Mesenchymal stem cell (in vitro differentiated cells and primary cell): ENCODE results near the gene ELMO1.

Experiments used
- DNase-seq: peaks from one replicate; pipeline ENCODE4 v3.0.0-alpha.2; 2013
- H2AFZ ChIP-seq: one replicate; pipeline ENCODE4 v1.6.1; 2013; ENCODE audit warnings: low read depth, mild to moderate bottlenecking, control low read depth, inconsistent platforms, low read length, moderate library complexity
- H2AK5ac ChIP-seq: 2 replicates; pipeline ENCODE4 v1.6.1; 2013; ENCODE audit warnings: low read length, moderate library complexity, mild to moderate bottlenecking, inconsistent platforms; ENCODE audit not compliant: severe bottlenecking
- H2BK120ac ChIP-seq: one replicate; pipeline ENCODE4 v1.6.1; 2013; ENCODE audit warnings: low read depth, mild to moderate bottlenecking, inconsistent platforms, low read length, moderate library complexity
- H2BK12ac ChIP-seq, 2 experiments: one replicate each; pipeline ENCODE4 v1.6.1; 2013; ENCODE audit warnings: inconsistent platforms in 2 of 2, low read length in 2 of 2, mild to moderate bottlenecking in 2 of 2, moderate library complexity in 2 of 2, control low read depth in 1 of 2
- H2BK15ac ChIP-seq: one replicate; pipeline ENCODE4 v1.6.1; 2013; ENCODE audit warnings: mild to moderate bottlenecking, low read depth, inconsistent platforms; ENCODE audit not compliant: poor library complexity, severe bottlenecking
- H2BK5ac ChIP-seq: 2 replicates; pipeline ENCODE4 v1.6.1; 2013; ENCODE audit warnings: low read depth, mild to moderate bottlenecking, low read length, control low read depth, inconsistent platforms; ENCODE audit not compliant: poor library complexity, severe bottlenecking
- H3K14ac ChIP-seq, 2 experiments: one replicate each; pipeline ENCODE4 v1.6.1; 2013; ENCODE audit warnings: inconsistent platforms in 2 of 2, low read length in 2 of 2, control low read depth in 1 of 2, mild to moderate bottlenecking in 1 of 2, moderate library complexity in 1 of 2
- H3K18ac ChIP-seq, 2 experiments: one replicate each; pipeline ENCODE4 v1.6.1; 2013; ENCODE audit warnings: inconsistent platforms in 2 of 2, low read length in 2 of 2, control low read depth in 1 of 2, low read depth in 1 of 2, mild to moderate bottlenecking in 1 of 2
- H3K23ac ChIP-seq, 2 experiments: one replicate each; pipeline ENCODE4 v1.6.1; 2013; ENCODE audit warnings: inconsistent platforms in 2 of 2, low read length in 2 of 2, mild to moderate bottlenecking in 2 of 2, moderate library complexity in 2 of 2, control low read depth in 1 of 2
- H3K27ac ChIP-seq: 2 replicates; pipeline ENCODE4 v1.5.1; 2013; ENCODE audit warnings: mild to moderate bottlenecking, moderate library complexity, low read length, control low read depth, inconsistent platforms; ENCODE audit not compliant: poor library complexity, severe bottlenecking
- H3K27me3 ChIP-seq, 2 experiments: 2 replicates each; pipeline versions ENCODE4 v1.6.1 to v1.7.0; 2013; ENCODE audit warnings: low read length in 2 of 2, mild to moderate bottlenecking in 2 of 2, moderate library complexity in 2 of 2, control low read depth in 1 of 2, inconsistent platforms in 1 of 2; ENCODE audit not compliant: control insufficient read depth in 1 of 2, insufficient read depth in 1 of 2
- H3K36me3 ChIP-seq, 2 experiments: 2 replicates each; pipeline versions ENCODE4 v1.6.1 to v1.7.0; 2013; ENCODE audit warnings: low read length in 2 of 2, control low read depth in 1 of 2, inconsistent platforms in 1 of 2, low read depth in 1 of 2, mild to moderate bottlenecking in 1 of 2; ENCODE audit not compliant: insufficient read depth in 2 of 2, control insufficient read depth in 1 of 2
- H3K4ac ChIP-seq, 2 experiments: one replicate each; pipeline ENCODE4 v1.6.1; 2013; ENCODE audit warnings: inconsistent platforms in 2 of 2, low read length in 2 of 2, mild to moderate bottlenecking in 2 of 2, moderate library complexity in 2 of 2, control low read depth in 1 of 2, low read depth in 1 of 2
- H3K4me1 ChIP-seq: 2 replicates; pipeline ENCODE4 v1.6.1; 2013; ENCODE audit warnings: low read depth, low read length, control low read depth; ENCODE audit not compliant: control insufficient read depth, insufficient read depth
- H3K4me2 ChIP-seq: 2 replicates; pipeline ENCODE4 v1.6.1; 2013; ENCODE audit warnings: low read length, mild to moderate bottlenecking, inconsistent platforms; ENCODE audit not compliant: poor library complexity, severe bottlenecking
- H3K4me3 ChIP-seq, 2 experiments: 2 replicates each; pipeline versions ENCODE4 v1.5.1 to v1.7.0; 2013; ENCODE audit warnings: low read length in 2 of 2, mild to moderate bottlenecking in 2 of 2, control low read depth in 1 of 2, low read depth in 1 of 2; ENCODE audit not compliant: insufficient read depth in 1 of 2
- H3K79me1 ChIP-seq: replicated peaks from 2 replicates; pipeline ENCODE4 v1.6.1; 2013; ENCODE audit warnings: mild to moderate bottlenecking, control low read depth, low read length, inconsistent platforms; ENCODE audit not compliant: poor library complexity, severe bottlenecking
- H3K9ac ChIP-seq: 2 replicates; pipeline ENCODE4 v1.7.0; 2013; ENCODE audit warnings: mild to moderate bottlenecking, low read length, moderate library complexity
- H3K9me3 ChIP-seq: 2 replicates; pipeline ENCODE4 v1.7.0; 2013; ENCODE audit warnings: mild to moderate bottlenecking, low read length; ENCODE audit not compliant: control insufficient read depth
- H4K8ac ChIP-seq: one replicate; pipeline ENCODE4 v1.6.1; 2013; ENCODE audit warnings: inconsistent platforms, mild to moderate bottlenecking, low read length, moderate library complexity
- H4K91ac ChIP-seq: one replicate; pipeline ENCODE4 v1.6.1; 2013; ENCODE audit warnings: mild to moderate bottlenecking, low read length, inconsistent platforms
- WGBS: methylation state at CpG from one replicate; pipeline ENCODE4 v1.1.7; 2013; ENCODE audit warnings: mixed read lengths; 5-methylcytosine and 5-hydroxymethylcytosine counted together

Gene ELMO1

DNA sequence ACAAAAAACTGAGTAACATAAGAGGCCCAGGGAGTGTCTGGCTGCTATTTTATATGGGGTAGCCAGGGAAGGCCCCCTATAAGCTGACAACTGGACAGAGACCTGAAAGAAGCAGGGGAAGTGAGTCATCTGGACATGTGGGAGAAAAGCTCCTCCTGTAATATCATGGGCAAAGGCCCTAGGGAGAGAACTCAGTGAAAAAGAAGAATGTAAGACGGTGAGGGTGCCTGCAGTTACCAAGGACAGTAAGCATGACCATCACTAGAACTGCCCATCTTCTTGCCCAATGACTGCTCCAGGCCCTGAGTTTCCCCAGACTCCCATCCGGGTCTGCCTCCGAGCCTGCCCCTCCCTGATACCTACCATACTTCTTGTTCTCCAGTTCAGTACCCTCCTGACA lies 2.3 kb downstream of the ELMO1 start:
- no peak overlapping the region for H2BK15ac ChIP-seq
- H2AFZ ChIP-seq, result no peak overlapping the region
- no peaks in the 10 kb centered on the region for H3K9me3 ChIP-seq
- H3K14ac ChIP-seq, result no peak overlapping the region
- H4K91ac ChIP-seq, result no peak overlapping the region
- H3K4me3 ChIP-seq, result no peak overlapping the region
- H3K27ac ChIP-seq, result no peak overlapping the region
- no peaks in the 10 kb centered on the region for H3K36me3 ChIP-seq
- H3K4me2 ChIP-seq, result no peak overlapping the region
- no peak overlapping the region for H2BK12ac ChIP-seq
- WGBS, result 77% methylated on average over 3 of the region's 3 CpGs
- H3K79me1 ChIP-seq, result no peaks in the 10 kb centered on the region
- H4K8ac ChIP-seq, result no peak overlapping the region
- DNase-seq, result no peak
- no peak overlapping the region for H3K18ac ChIP-seq
- no peak overlapping the region for H3K9ac ChIP-seq
- no peak overlapping the region for H2BK5ac ChIP-seq
- H3K23ac ChIP-seq, result no peak overlapping the region
- H3K4ac ChIP-seq, result no peak overlapping the region
- no peak overlapping the region for H2BK120ac ChIP-seq
- H3K4me1 ChIP-seq, result peaks cover 17% of the 10 kb centered on the region
- peaks cover 35 to 40% of the 10 kb centered on the region in 2 experiments for H3K27me3 ChIP-seq
- H2AK5ac ChIP-seq, result no peak overlapping the region

DNA sequence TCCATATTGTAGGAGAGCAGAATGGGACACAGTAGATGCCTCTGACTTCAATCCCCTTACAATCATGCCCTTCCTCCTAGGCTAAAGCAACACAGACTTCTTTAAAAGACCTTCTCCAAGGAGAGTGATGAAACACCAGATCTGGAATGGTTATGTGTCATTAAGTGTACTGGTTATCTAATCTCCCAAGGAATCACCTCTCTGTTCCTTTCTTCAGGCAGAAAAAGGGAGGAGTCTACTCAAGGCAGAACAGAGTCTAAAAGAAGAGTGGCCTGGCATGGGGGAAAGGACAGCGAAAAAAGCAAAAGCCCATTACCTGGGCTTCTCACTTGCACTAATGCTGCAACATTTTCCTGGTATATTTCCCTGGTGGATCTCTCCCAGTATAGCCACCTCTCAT lies 2.9 kb downstream of the ELMO1 start:
- Histone ChIP-seq H2BK120ac (no peak overlapping the region), H2BK12ac (no peak overlapping the region), H4K8ac (no peak overlapping the region), H2BK5ac (no peak overlapping the region), H3K4me3 (no peak overlapping the region), H3K79me1 (no peaks in the 10 kb centered on the region), H3K4me1 (peaks cover 17% of the 10 kb centered on the region), H2AK5ac (no peak overlapping the region), H3K4ac (no peak overlapping the region), H3K27ac (no peak overlapping the region), H2AFZ (no peak overlapping the region), H3K18ac (no peak overlapping the region), H3K27me3 (peaks cover 29 to 40% of the 10 kb centered on the region in 2 experiments), H2BK15ac (no peak overlapping the region), H3K36me3 (no peaks in the 10 kb centered on the region), H3K14ac (no peak overlapping the region), H3K23ac (no peak overlapping the region), H3K9me3 (no peaks in the 10 kb centered on the region), H3K9ac (no peak overlapping the region), H3K4me2 (no peak overlapping the region), H4K91ac (no peak overlapping the region)
- 100% methylated on average over 1 of the region's 1 CpG for WGBS
- no peak for DNase-seq

DNA sequence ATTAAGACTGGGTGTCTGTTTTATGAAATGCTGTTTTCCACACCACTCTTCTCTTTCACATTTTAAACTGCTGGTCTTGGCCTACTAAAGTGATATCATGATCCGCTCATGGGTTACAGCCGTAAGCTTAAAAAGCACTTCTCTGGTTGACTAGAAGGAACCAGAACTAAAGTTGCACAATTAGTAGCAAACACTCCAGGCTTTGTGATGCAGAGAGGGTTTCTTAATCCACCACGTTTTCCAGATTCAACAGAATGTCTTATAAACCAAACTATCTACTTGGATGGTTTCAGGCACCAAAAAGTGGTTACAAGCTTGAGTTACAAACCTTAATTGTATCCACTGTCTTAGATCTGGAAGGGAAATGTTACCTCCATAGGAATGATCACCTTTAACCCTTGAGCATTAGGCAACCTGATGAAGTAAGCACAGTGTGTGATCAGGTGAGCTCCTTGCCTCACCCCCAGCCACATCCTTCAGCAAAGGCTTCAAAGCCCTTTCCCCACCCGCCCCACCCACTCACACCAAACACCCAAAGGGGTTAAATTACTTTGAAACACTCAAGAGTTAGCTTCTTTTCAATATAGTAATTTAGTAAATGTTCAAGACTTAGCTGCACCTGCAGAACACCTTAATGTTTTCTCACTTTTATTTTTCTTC lies 3.5 kb downstream of the ELMO1 start:
- H3K36me3 ChIP-seq, result no peaks in the 10 kb centered on the region
- H3K23ac ChIP-seq, result no peak overlapping the region
- 79% methylated on average over 3 of the region's 4 CpGs for WGBS
- no peak overlapping the region for H2BK5ac ChIP-seq
- no peak overlapping the region for H2AK5ac ChIP-seq
- H3K9me3 ChIP-seq, result no peaks in the 10 kb centered on the region
- peaks cover 23 to 37% of the 10 kb centered on the region in 2 experiments for H3K27me3 ChIP-seq
- H3K4me3 ChIP-seq, result no peak overlapping the region
- no peak overlapping the region for H2AFZ ChIP-seq
- no peak overlapping the region for H4K91ac ChIP-seq
- peaks cover 17% of the 10 kb centered on the region for H3K4me1 ChIP-seq
- H3K4ac ChIP-seq, result no peak overlapping the region
- H3K18ac ChIP-seq, result no peak overlapping the region
- no peak overlapping the region for H3K27ac ChIP-seq
- H2BK12ac ChIP-seq, result no peak overlapping the region
- no peak for DNase-seq
- H3K14ac ChIP-seq, result no peak overlapping the region
- H2BK120ac ChIP-seq, result no peak overlapping the region
- no peak overlapping the region for H3K9ac ChIP-seq
- no peak overlapping the region for H2BK15ac ChIP-seq
- no peaks in the 10 kb centered on the region for H3K79me1 ChIP-seq
- H4K8ac ChIP-seq, result no peak overlapping the region
- no peak overlapping the region for H3K4me2 ChIP-seq

DNA sequence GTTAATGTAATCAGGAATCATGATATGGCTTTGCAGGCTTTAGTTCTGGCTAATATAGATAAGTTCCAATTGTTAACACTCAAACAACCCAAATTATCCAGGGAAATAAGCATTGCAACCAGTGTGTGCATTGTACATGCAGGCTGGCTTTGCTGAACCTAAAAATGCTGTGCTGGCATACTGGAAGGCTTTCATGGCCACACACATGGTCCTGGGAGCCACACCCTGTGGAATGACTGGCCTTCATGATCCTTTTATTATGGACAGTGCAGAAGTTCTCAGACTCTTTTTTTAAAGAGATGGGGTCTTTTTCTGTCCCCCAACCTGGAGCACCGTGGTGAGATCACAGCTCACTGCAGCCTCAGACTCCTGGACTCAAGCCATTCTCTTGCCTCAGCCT lies 5.0 kb downstream of the ELMO1 start:
- Histone ChIP-seq H3K18ac (no peak overlapping the region), H2AFZ (no peak overlapping the region), H3K79me1 (no peaks in the 10 kb centered on the region), H2AK5ac (no peak overlapping the region), H3K4me1 (peaks cover 14% of the 10 kb centered on the region), H3K9ac (no peak overlapping the region), H3K14ac (no peak overlapping the region), H3K27me3 (peaks cover 9 to 24% of the 10 kb centered on the region in 2 experiments), H3K4me3 (no peak overlapping the region), H3K27ac (no peak overlapping the region), H3K23ac (no peak overlapping the region), H3K4me2 (no peak overlapping the region), H3K9me3 (no peaks in the 10 kb centered on the region), H2BK15ac (no peak overlapping the region), H3K36me3 (no peaks in the 10 kb centered on the region), H3K4ac (no peak overlapping the region), H4K8ac (no peak overlapping the region), H2BK5ac (no peak overlapping the region), H2BK12ac (no peak overlapping the region), H4K91ac (no peak overlapping the region), H2BK120ac (no peak overlapping the region)
- DNase-seq, result no peak
- 62% methylated on average over 1 of the region's 1 CpG for WGBS
